Liver (tissue), 3 donors: ENCODE measurements around the gene MYH14.

Source experiments
- TAF1 ChIP-seq: conservative IDR thresholded peaks from 2 replicates; pipeline ENCODE4 v1.6.1; 2016; ENCODE audit warnings: antibody characterized with exemption, mild to moderate bottlenecking
- ZBTB33 ChIP-seq: IDR thresholded peaks from 2 replicates; pipeline ENCODE4 v1.6.1; 2016; ENCODE audit warnings: antibody characterized with exemption
- TF ChIP-seq, protein P1 (sequence below): fragments of 150-350 bp; IDR thresholded peaks from 2 replicates; pipeline ENCODE4 v1.5.1; 2017; ENCODE audit warnings: improper control_type of control experiment, low read depth, low read length; ENCODE audit not compliant: missing input control
- donor health status: healthy.
- donor health status: healthy.

- TF ChIP-seq, protein P1, sequence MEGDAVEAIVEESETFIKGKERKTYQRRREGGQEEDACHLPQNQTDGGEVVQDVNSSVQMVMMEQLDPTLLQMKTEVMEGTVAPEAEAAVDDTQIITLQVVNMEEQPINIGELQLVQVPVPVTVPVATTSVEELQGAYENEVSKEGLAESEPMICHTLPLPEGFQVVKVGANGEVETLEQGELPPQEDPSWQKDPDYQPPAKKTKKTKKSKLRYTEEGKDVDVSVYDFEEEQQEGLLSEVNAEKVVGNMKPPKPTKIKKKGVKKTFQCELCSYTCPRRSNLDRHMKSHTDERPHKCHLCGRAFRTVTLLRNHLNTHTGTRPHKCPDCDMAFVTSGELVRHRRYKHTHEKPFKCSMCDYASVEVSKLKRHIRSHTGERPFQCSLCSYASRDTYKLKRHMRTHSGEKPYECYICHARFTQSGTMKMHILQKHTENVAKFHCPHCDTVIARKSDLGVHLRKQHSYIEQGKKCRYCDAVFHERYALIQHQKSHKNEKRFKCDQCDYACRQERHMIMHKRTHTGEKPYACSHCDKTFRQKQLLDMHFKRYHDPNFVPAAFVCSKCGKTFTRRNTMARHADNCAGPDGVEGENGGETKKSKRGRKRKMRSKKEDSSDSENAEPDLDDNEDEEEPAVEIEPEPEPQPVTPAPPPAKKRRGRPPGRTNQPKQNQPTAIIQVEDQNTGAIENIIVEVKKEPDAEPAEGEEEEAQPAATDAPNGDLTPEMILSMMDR = no peak
- TF ChIP-seq ZBTB33 (no peak), TAF1 (no peak)
These were observed 129.9 kb downstream of the MYH14 start for GRCh38 chr19:50333235-50333736.
